Measurements from ENCODE around the gene SPIC. TPM values are rescaled to one million over a fixed set of nuclear protein-coding genes. Genes with fewer than 3 reads are reported as not detected.

Gene SPIC
- total and polyA plus RNA-seq, 4 donors, result 0.32 to 17.7 (median 1.8) TPM

GRCh38 chr12:101485021-101485420, 9.9 kb downstream of the SPIC start:
- TF ChIP-seq TAF1 (conservative IDR thresholded peaks at IDR 0.05), result no peak
- TF ChIP-seq FOXA1 (IDR thresholded peaks at IDR 0.05), result no peak
- TF ChIP-seq SP1 (IDR thresholded peaks at IDR 0.05), result no peak
- TF ChIP-seq, protein P1, sequence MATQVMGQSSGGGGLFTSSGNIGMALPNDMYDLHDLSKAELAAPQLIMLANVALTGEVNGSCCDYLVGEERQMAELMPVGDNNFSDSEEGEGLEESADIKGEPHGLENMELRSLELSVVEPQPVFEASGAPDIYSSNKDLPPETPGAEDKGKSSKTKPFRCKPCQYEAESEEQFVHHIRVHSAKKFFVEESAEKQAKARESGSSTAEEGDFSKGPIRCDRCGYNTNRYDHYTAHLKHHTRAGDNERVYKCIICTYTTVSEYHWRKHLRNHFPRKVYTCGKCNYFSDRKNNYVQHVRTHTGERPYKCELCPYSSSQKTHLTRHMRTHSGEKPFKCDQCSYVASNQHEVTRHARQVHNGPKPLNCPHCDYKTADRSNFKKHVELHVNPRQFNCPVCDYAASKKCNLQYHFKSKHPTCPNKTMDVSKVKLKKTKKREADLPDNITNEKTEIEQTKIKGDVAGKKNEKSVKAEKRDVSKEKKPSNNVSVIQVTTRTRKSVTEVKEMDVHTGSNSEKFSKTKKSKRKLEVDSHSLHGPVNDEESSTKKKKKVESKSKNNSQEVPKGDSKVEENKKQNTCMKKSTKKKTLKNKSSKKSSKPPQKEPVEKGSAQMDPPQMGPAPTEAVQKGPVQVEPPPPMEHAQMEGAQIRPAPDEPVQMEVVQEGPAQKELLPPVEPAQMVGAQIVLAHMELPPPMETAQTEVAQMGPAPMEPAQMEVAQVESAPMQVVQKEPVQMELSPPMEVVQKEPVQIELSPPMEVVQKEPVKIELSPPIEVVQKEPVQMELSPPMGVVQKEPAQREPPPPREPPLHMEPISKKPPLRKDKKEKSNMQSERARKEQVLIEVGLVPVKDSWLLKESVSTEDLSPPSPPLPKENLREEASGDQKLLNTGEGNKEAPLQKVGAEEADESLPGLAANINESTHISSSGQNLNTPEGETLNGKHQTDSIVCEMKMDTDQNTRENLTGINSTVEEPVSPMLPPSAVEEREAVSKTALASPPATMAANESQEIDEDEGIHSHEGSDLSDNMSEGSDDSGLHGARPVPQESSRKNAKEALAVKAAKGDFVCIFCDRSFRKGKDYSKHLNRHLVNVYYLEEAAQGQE (IDR thresholded peaks at IDR 0.05), result no peak
- no peak for TF ChIP-seq GABPA (IDR thresholded peaks at IDR 0.05 in 1 of 2, conservative IDR thresholded peaks at IDR 0.05 in 1 of 2)
- TF ChIP-seq FOXA2 (IDR thresholded peaks at IDR 0.05), result no peak
- TF ChIP-seq YY1 (IDR thresholded peaks at IDR 0.05), result no peak
- TF ChIP-seq, protein P2, sequence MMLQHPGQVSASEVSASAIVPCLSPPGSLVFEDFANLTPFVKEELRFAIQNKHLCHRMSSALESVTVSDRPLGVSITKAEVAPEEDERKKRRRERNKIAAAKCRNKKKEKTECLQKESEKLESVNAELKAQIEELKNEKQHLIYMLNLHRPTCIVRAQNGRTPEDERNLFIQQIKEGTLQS (IDR thresholded peaks at IDR 0.05), result no peak
- H3K4me3 ChIP-seq (ENCODE audit: low read depth in 1 of 3, low read length in 3 of 3), result no peak overlapping the region
- H3K9me3 ChIP-seq (ENCODE audit: control insufficient read depth in 4 of 4, low read length in 3 of 4), result no peaks in the 10 kb centered on the region
- H3K9ac ChIP-seq (ENCODE audit: low read depth in 1 of 2, low read length in 2 of 2), result no peak overlapping the region
- no peaks in the 10 kb centered on the region for H3K27me3 ChIP-seq (ENCODE audit: control insufficient read depth in 4 of 4, insufficient read depth in 4 of 4, low read length in 3 of 4)
- H3K36me3 ChIP-seq (ENCODE audit: control insufficient read depth in 4 of 4, insufficient read depth in 3 of 4, low read depth in 1 of 4, low read length in 3 of 4), result no peaks in the 10 kb centered on the region
- DNase-seq (ENCODE audit: low spot score), result no peak
- H3K27ac ChIP-seq (ENCODE audit: low read depth in 1 of 2, low read length in 2 of 2), result no peak overlapping the region
- H3K4me1 ChIP-seq (ENCODE audit: control insufficient read depth in 4 of 4, insufficient read depth in 4 of 4, low read length in 3 of 4), result peaks cover 0 to 3% (median 0%) of the 10 kb centered on the region in 4 donors

DNA sequence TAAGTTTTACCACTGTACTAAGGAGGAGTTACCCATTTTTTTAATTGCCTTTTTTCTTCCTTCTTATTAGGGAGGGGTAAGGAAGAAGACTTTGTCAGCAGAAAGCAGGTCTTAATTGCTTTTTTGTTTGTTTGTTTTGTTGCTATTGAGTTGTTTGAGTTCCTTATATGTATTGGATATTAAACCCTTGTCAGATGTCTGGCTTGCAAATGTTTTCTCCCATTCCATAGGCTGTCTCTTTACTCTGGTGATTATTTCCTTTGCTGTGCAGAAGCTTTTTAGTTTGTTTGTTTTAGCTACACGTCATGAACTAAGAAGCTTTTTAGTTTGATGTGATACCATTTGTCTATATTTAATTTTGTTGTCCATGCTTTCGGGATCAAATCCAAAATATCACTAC, 13.3 kb downstream of the SPIC start:
- no peak overlapping the region for H3K27ac ChIP-seq (ENCODE audit: low read depth in 1 of 2, low read length in 2 of 2)
- peaks cover 0 to 3% (median 0%) of the 10 kb centered on the region in 4 donors for H3K4me1 ChIP-seq (ENCODE audit: control insufficient read depth in 4 of 4, insufficient read depth in 4 of 4, low read length in 3 of 4)
- no peaks in the 10 kb centered on the region for H3K27me3 ChIP-seq (ENCODE audit: control insufficient read depth in 4 of 4, insufficient read depth in 4 of 4, low read length in 3 of 4)
- no peak overlapping the region for H3K4me3 ChIP-seq (ENCODE audit: low read depth in 1 of 3, low read length in 3 of 3)
- no peaks in the 10 kb centered on the region for H3K36me3 ChIP-seq (ENCODE audit: control insufficient read depth in 4 of 4, insufficient read depth in 3 of 4, low read depth in 1 of 4, low read length in 3 of 4)
- no peak overlapping the region for H3K9ac ChIP-seq (ENCODE audit: low read depth in 1 of 2, low read length in 2 of 2)
- WGBS, result 52% methylated on average over 2 of the region's 2 CpGs
- TF ChIP-seq SP1 (IDR thresholded peaks at IDR 0.05) (no peak), RAD21 (IDR thresholded peaks at IDR 0.05) (no peak), MAX (IDR thresholded peaks at IDR 0.05) (no peak), FOXA1 (IDR thresholded peaks at IDR 0.05) (no peak), TAF1 (conservative IDR thresholded peaks at IDR 0.05) (no peak), GABPA (IDR thresholded peaks at IDR 0.05 in 1 of 2, conservative IDR thresholded peaks at IDR 0.05 in 1 of 2) (no peak), JUND (IDR thresholded peaks at IDR 0.05) (no peak), HNF4G (IDR thresholded peaks at IDR 0.05) (no peak), YY1 (IDR thresholded peaks at IDR 0.05) (no peak), HNF4A (conservative IDR thresholded peaks at IDR 0.05) (no peak), EGR1 (IDR thresholded peaks at IDR 0.05; ENCODE audit: low read depth in 2 of 2) (no peak), ZBTB33 (IDR thresholded peaks at IDR 0.05) (no peak), FOXA2 (IDR thresholded peaks at IDR 0.05) (no peak), NR2F2 (IDR thresholded peaks at IDR 0.05) (no peak), RXRA (IDR thresholded peaks at IDR 0.05) (no peak)
- TF ChIP-seq, protein P3, sequence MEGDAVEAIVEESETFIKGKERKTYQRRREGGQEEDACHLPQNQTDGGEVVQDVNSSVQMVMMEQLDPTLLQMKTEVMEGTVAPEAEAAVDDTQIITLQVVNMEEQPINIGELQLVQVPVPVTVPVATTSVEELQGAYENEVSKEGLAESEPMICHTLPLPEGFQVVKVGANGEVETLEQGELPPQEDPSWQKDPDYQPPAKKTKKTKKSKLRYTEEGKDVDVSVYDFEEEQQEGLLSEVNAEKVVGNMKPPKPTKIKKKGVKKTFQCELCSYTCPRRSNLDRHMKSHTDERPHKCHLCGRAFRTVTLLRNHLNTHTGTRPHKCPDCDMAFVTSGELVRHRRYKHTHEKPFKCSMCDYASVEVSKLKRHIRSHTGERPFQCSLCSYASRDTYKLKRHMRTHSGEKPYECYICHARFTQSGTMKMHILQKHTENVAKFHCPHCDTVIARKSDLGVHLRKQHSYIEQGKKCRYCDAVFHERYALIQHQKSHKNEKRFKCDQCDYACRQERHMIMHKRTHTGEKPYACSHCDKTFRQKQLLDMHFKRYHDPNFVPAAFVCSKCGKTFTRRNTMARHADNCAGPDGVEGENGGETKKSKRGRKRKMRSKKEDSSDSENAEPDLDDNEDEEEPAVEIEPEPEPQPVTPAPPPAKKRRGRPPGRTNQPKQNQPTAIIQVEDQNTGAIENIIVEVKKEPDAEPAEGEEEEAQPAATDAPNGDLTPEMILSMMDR (IDR thresholded peaks at IDR 0.05; ENCODE audit: low read depth, low read length, missing input control), result no peak
- TF ChIP-seq, protein P2 (IDR thresholded peaks at IDR 0.05), result no peak
- TF ChIP-seq, protein P1 (IDR thresholded peaks at IDR 0.05), result no peak
- H3K9me3 ChIP-seq (ENCODE audit: control insufficient read depth in 4 of 4, low read length in 3 of 4), result no peaks in the 10 kb centered on the region
- no peak for DNase-seq (ENCODE audit: low spot score)

All from liver (tissue), 9 donors.